Sigmoid colon (tissue), 7 donors: ENCODE data around the gene SLC7A8. TPM values are rescaled to one million over a fixed set of nuclear protein-coding genes. Genes with fewer than 3 reads are reported as not detected.

Source experiments
- DNase-seq: peaks from one replicate; pipeline ENCODE4 v3.0.0-alpha.2; 2019
- H3K27ac ChIP-seq, 4 donors: fragments of 200-600 bp; sonication (generic); one replicate each; pipeline ENCODE4 v1.5.1; 2016 to 2019; ENCODE audit warnings: mild to moderate bottlenecking in 1 of 4
- H3K27me3 ChIP-seq, 3 donors: fragments of 200-600 bp; sonication (generic); one replicate each; pipeline ENCODE4 v1.5.1; 2019; ENCODE audit warnings: mild to moderate bottlenecking in 1 of 3
- H3K36me3 ChIP-seq, 4 donors: fragments of 200-600 bp; sonication (generic); one replicate each; pipeline ENCODE4 v1.5.1; 2016 to 2019
- H3K4me1 ChIP-seq, 4 donors: fragments of 200-600 bp; sonication (generic); one replicate each; pipeline ENCODE4 v1.5.1; 2017 to 2019
- H3K4me3 ChIP-seq, 4 donors: fragments of 200-600 bp; sonication (generic); one replicate each; pipeline ENCODE4 v1.5.1; 2017 to 2019; ENCODE audit warnings: mild to moderate bottlenecking in 2 of 4, moderate library complexity in 1 of 4
- H3K9me3 ChIP-seq, 4 donors: fragments of 200-600 bp in 3 of 4; sonication (generic) in 3 of 4; one replicate each; pipeline versions ENCODE4 v1.5.1 to v1.6.1; 2013 to 2019
- EP300 ChIP-seq, 4 donors: sonication (generic); formaldehyde crosslinking; IDR thresholded peaks; one replicate each; pipeline ENCODE4 v1.6.1; 2017; ENCODE audit warnings: antibody characterized with exemption in 4 of 4
- POLR2A ChIP-seq, 2 donors: fragments of 450-650 bp; IDR thresholded peaks; one replicate each; pipeline ENCODE4 v1.6.1; 2016; ENCODE audit warnings: antibody characterized with exemption in 2 of 2, mild to moderate bottlenecking in 2 of 2, moderate library complexity in 2 of 2
- POLR2AphosphoS5 ChIP-seq, 4 donors: sonication (generic); formaldehyde crosslinking; IDR thresholded peaks; one replicate each; pipeline ENCODE4 v1.6.1; 2017; ENCODE audit warnings: antibody characterized with exemption in 4 of 4
- WGBS, 2 donors: extraction: QIAGEN DNeasy Blood & Tissue Kit; methylation state at CpG; one replicate each; pipeline ENCODE4 v1.1.7; 2013; 5-methylcytosine and 5-hydroxymethylcytosine counted together
- intact Hi-C: fragments of 100-400 bp; cut with DNase I; formaldehyde crosslinking; loops from one replicate; pipeline ENCODE4 v1.15.1; 2023
- polyA plus RNA-seq, 3 donors: library from polyadenylated mRNA; stranded (reverse); fragments of 200-250 nt; gene quantifications; one replicate each; pipeline ENCODE4 v1.2.3, GENCODE V29; 2013
- total RNA-seq, 4 donors: library from RNA; depleted of rRNA; stranded (reverse); fragments of >200 nt; gene quantifications; one replicate each; pipeline ENCODE4 v1.1.0, GENCODE V29; 2016
- TF ChIP-seq, protein P1 (sequence below), 4 experiments: fragments of 450-650 bp in 3 of 4; fragments of 200-600 bp in 1 of 4; IDR thresholded peaks; one replicate each; pipeline ENCODE4 v1.5.1; 2016 to 2019; ENCODE audit warnings: antibody characterized with exemption in 4 of 4, mild to moderate bottlenecking in 3 of 4, moderate library complexity in 2 of 4
- donor health status: healthy with polysubstance abuse.
- donor health status: Bipolar disorder and iron deficiency.
- donor health status: healthy.

SLC7A8 gene
- total and polyA plus RNA-seq, 7 donors = 5.5 to 24.7 (median 13.2) TPM

DNA sequence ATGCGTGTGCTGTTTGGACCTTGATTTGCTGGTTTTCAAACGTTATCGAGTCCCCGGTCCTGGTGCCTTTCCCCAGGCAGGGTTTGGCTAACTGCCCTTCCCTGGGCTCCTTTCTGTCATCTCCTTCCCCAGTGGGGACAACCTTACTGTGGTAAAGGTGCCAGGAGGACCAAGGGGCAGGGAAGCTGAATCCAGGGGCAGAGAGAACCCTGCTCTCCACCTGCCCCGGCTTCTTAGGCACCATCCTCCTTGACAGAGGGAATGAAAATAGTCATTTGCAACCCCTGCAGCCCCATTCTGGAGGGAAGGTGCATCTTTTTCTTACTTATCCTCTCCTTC lies 69.4 kb downstream of the SLC7A8 start:
- 71 to 84% methylated on average over 5 of the region's 5 CpGs for WGBS, 2 donors

DNA sequence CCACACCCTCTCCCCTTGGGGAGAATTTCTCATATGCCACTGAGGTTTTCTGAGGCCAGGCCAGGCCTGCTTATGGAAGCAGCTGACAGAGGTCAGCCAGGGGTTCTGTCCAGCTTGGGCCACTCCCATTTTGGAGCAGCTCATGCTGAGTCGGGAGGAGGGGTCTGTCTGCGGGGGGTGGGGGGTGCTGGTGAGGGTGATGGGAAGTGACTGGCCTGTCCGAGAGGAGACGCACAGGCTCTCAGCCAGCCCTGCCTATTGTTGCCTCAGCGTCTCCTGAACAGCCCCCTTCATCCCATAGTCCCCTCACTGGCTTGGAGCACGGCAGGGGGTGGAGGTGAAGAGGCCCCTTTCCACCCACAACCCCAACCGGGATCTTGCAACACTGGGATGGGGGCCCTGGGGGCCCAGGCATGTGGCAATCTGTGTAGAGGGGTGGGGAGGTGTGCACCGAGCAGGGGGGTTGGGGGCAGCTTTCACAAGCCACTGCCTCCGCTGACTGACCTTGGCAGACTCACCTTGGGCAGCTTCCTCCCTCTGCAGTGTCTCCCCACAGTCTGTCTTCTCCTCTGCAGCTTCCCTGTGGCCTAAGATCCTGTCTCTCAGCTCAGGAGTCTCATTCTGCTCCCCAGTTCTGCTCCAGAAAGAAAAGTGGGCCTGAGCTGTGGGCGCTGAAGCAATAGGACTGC lies 69.9 kb downstream of the SLC7A8 start:
- H3K4me1 ChIP-seq = no peaks in the 10 kb centered on the region
- H3K36me3 ChIP-seq = no peaks in the 10 kb centered on the region
- H3K27ac ChIP-seq = no peak overlapping the region
- H3K4me3 ChIP-seq = no peak overlapping the region
- no peaks in the 10 kb centered on the region for H3K9me3 ChIP-seq
- TF ChIP-seq, protein P1, sequence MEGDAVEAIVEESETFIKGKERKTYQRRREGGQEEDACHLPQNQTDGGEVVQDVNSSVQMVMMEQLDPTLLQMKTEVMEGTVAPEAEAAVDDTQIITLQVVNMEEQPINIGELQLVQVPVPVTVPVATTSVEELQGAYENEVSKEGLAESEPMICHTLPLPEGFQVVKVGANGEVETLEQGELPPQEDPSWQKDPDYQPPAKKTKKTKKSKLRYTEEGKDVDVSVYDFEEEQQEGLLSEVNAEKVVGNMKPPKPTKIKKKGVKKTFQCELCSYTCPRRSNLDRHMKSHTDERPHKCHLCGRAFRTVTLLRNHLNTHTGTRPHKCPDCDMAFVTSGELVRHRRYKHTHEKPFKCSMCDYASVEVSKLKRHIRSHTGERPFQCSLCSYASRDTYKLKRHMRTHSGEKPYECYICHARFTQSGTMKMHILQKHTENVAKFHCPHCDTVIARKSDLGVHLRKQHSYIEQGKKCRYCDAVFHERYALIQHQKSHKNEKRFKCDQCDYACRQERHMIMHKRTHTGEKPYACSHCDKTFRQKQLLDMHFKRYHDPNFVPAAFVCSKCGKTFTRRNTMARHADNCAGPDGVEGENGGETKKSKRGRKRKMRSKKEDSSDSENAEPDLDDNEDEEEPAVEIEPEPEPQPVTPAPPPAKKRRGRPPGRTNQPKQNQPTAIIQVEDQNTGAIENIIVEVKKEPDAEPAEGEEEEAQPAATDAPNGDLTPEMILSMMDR (IDR thresholded peaks at IDR 0.05) = no peak
- TF ChIP-seq POLR2A (IDR thresholded peaks at IDR 0.05) (no peak), EP300 (IDR thresholded peaks at IDR 0.05) (no peak), POLR2AphosphoS5 (IDR thresholded peaks at IDR 0.05) (no peak)
- H3K27me3 ChIP-seq = peaks cover 0 to 26% (median 3%) of the 10 kb centered on the region in 3 donors
- peak; percentile 58 for DNase-seq
- WGBS, 2 donors = 70 to 74% methylated on average over 10 of the region's 10 CpGs
- intact Hi-C loops = no loop called here

More for the DNA sequence above, 69.4 kb downstream of the SLC7A8 start:
- no peaks in the 10 kb centered on the region for H3K36me3 ChIP-seq
- H3K27ac ChIP-seq = no peak overlapping the region
- no peaks in the 10 kb centered on the region for H3K4me1 ChIP-seq
- peak; percentile 46 for DNase-seq
- TF ChIP-seq POLR2A (IDR thresholded peaks at IDR 0.05) (no peak), POLR2AphosphoS5 (IDR thresholded peaks at IDR 0.05) (no peak), EP300 (IDR thresholded peaks at IDR 0.05) (no peak)
- TF ChIP-seq, protein P1 (IDR thresholded peaks at IDR 0.05) = no peak
- intact Hi-C loops = no loop called here
- no peaks in the 10 kb centered on the region for H3K9me3 ChIP-seq
- H3K27me3 ChIP-seq = peaks cover 0 to 26% (median 3%) of the 10 kb centered on the region in 3 donors
- H3K4me3 ChIP-seq = no peak overlapping the region

DNA sequence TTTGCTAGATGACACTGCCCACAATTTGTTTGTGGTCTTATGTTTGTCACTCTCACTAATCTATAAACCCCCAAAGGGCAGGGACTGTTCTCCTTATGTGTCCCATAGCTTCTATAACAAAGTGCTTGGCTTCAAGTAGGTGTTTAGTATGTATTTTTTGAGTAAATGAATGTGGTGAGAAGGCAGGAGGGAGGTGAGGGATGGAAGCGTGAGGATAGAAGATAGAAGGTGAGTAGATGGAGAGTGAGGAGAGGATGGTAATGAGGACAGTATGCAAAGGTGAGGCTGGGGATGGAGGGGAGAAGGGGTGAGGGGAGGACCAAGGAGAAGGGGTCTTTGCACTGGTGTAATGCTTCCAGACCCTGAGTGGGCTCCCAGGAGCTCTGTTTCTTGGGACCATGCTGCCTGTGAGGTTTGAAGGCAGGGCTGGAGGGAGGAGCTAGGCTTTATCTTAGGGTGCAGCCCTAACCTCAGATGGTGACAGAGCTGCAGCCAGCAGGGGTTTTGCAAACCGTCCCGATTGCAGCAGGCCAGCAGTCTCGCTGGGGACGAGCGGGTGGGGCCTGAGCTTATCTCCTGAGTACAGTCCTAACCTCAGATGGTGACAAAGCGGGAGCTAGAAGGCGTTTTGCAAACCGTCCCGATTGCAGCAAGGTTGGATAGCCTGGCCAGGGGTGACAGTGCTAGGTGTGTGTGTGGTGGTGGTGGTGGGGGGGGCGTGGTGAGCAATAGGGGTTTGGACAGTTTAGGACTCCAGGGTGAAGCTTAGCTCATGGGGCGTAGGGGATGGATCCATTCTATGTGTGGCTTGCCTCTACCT lies 70.9 kb downstream of the SLC7A8 start:
- no peaks in the 10 kb centered on the region for H3K36me3 ChIP-seq
- no peaks in the 10 kb centered on the region for H3K9me3 ChIP-seq
- TF ChIP-seq POLR2A (IDR thresholded peaks at IDR 0.05) = no peak
- TF ChIP-seq POLR2AphosphoS5 (IDR thresholded peaks at IDR 0.05) = no peak
- TF ChIP-seq, protein P1 (IDR thresholded peaks at IDR 0.05) = no peak
- no peak for TF ChIP-seq EP300 (IDR thresholded peaks at IDR 0.05)
- 29 to 44% methylated on average over 12 of the region's 12 CpGs for WGBS, 2 donors
- no peak overlapping the region for H3K4me3 ChIP-seq
- intact Hi-C loops = no loop called here
- DNase-seq = peak; percentile 63
- H3K27me3 ChIP-seq = peaks cover 0 to 26% (median 3%) of the 10 kb centered on the region in 3 donors
- H3K4me1 ChIP-seq = no peaks in the 10 kb centered on the region
- H3K27ac ChIP-seq = no peak overlapping the region

DNA sequence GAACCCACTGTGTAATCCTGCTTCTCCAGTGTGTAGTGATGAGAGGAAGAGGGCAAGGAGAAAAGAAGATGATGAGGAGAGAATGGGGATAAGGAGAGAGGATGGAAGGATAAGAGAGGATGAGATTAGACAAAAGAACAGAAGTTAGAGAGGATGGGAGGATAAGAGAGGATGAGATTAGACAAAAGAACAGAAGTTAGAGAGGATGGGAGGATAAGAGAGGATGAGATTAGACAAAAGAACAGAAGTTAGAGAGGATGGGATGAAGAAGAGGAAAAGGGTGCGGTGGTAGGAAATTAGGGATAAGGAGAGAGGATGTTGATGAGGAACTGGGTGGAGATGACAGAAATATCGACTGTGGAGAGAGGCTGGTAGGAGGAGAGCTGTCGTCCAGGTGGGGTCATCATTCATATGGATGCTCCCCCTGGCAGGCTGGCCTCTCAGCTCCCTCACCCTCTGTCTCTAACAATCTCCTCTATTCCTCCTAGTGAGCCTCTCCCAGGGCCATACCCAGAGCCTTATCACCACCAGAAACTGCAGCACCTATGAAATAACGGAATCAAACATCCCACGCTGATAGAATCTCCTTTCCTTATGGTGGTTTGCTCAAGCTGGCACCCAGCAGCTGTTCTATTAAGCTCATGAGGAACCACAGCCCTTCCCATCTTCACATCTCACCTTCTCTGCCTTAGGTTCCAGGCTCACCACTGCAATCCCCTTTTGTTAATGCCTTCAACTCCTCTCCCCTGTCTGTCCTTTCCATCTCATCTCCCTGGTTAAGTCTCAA lies 72.7 kb downstream of the SLC7A8 start:
- Histone ChIP-seq H3K36me3 (no peaks in the 10 kb centered on the region), H3K27ac (no peak overlapping the region), H3K9me3 (no peaks in the 10 kb centered on the region), H3K4me3 (no peak overlapping the region), H3K27me3 (peaks cover 0 to 26% (median 3%) of the 10 kb centered on the region in 3 donors), H3K4me1 (no peaks in the 10 kb centered on the region)
- TF ChIP-seq, protein P1 (IDR thresholded peaks at IDR 0.05) = no peak
- TF ChIP-seq POLR2AphosphoS5 (IDR thresholded peaks at IDR 0.05) (no peak), POLR2A (IDR thresholded peaks at IDR 0.05) (no peak), EP300 (IDR thresholded peaks at IDR 0.05) (no peak)
- no peak for DNase-seq
- 61% methylated on average over 5 of the region's 5 CpGs for WGBS, 2 donors
- intact Hi-C loops = no loop called here
